GM23248 (cell line): Measurements from ENCODE around the gene PRKD1. TPM values are rescaled to one million over a fixed set of nuclear protein-coding genes. Genes with fewer than 3 reads are reported as not detected.
A peak's percentile ranks its signal among the peaks of the same experiment; 100 is the strongest.

Source experiments
- DNase-seq: peaks from one replicate; pipeline ENCODE4 v3.0.0-alpha.2; 2015
- H2AFZ ChIP-seq: fragments of 200-600 bp; sonication (generic); 2 replicates; pipeline ENCODE4 v1.6.1; 2016; ENCODE audit warnings: antibody characterized with exemption
- H3F3A ChIP-seq: fragments of 200-600 bp; sonication (generic); 2 replicates; pipeline ENCODE4 v1.6.1; 2016; ENCODE audit warnings: mild to moderate bottlenecking, antibody characterized with exemption, mixed run types; ENCODE audit not compliant: insufficient read depth
- H3K27ac ChIP-seq: fragments of 200-600 bp; sonication (generic); 2 replicates; pipeline ENCODE4 v1.5.1; 2016; ENCODE audit warnings: mild to moderate bottlenecking
- H3K27me3 ChIP-seq: fragments of 200-600 bp; sonication (generic); replicated peaks from 2 replicates; pipeline ENCODE4 v1.6.1; 2016; ENCODE audit warnings: mild to moderate bottlenecking; ENCODE audit not compliant: insufficient read depth
- H3K36me3 ChIP-seq: fragments of 200-600 bp; sonication (generic); 2 replicates; pipeline ENCODE4 v1.6.1; 2016; ENCODE audit warnings: low read depth, mild to moderate bottlenecking
- H3K4me1 ChIP-seq: fragments of 200-600 bp; sonication (generic); 2 replicates; pipeline ENCODE4 v1.6.1; 2016; ENCODE audit warnings: mild to moderate bottlenecking; ENCODE audit not compliant: insufficient read depth
- H3K4me2 ChIP-seq: fragments of 200-600 bp; sonication (generic); one replicate; pipeline ENCODE4 v1.6.1; 2016; ENCODE audit warnings: mild to moderate bottlenecking; ENCODE audit not compliant: unreplicated experiment
- H3K4me3 ChIP-seq: fragments of 200-600 bp; sonication (generic); 2 replicates; pipeline ENCODE4 v1.5.1; 2016; ENCODE audit warnings: mild to moderate bottlenecking
- H3K79me2 ChIP-seq: fragments of 200-600 bp; sonication (generic); 2 replicates; pipeline ENCODE4 v1.6.1; 2016; ENCODE audit warnings: mild to moderate bottlenecking; ENCODE audit not compliant: insufficient read depth
- H3K9ac ChIP-seq: fragments of 200-600 bp; sonication (generic); 2 replicates; pipeline ENCODE4 v1.6.1; 2016; ENCODE audit warnings: mild to moderate bottlenecking
- H3K9me2 ChIP-seq: fragments of 200-600 bp; sonication (generic); 2 replicates; pipeline ENCODE4 v1.6.1; 2016; ENCODE audit warnings: mixed run types, mild to moderate bottlenecking, moderate library complexity; ENCODE audit not compliant: insufficient read depth
- H3K9me3 ChIP-seq: fragments of 200-600 bp; sonication (generic); one replicate; pipeline ENCODE4 v1.6.1; 2017; ENCODE audit warnings: low read depth
- H4K20me1 ChIP-seq: fragments of 200-600 bp; sonication (generic); 2 replicates; pipeline ENCODE4 v1.6.0; 2016; ENCODE audit not compliant: insufficient read depth
- EZH2 ChIP-seq: fragments of 200-600 bp; sonication (generic); IDR thresholded peaks from 2 replicates; pipeline ENCODE4 v1.6.1; 2018; ENCODE audit warnings: antibody characterized with exemption, mild to moderate bottlenecking; ENCODE audit not compliant: insufficient read depth, poor library complexity, severe bottlenecking
- EZH2phosphoT487 ChIP-seq: fragments of 200-600 bp; sonication (generic); IDR thresholded peaks from 2 replicates; pipeline ENCODE4 v1.6.1; 2018; ENCODE audit warnings: antibody characterized with exemption, moderate library complexity, mild to moderate bottlenecking, low read depth; ENCODE audit not compliant: insufficient read depth
- WGBS, 2 experiments: methylation state at CpG; one replicate each; pipeline ENCODE4 v1.1.6; 2015 to 2017; ENCODE audit warnings: low lambda C conversion rate in 2 of 2, low coverage in 1 of 2; ENCODE audit errors: missing lambda C conversion rate in 2 of 2; 5-methylcytosine and 5-hydroxymethylcytosine counted together
- in situ Hi-C: fragments of 300-500 bp; cut with MboI; formaldehyde crosslinking; loops from 2 replicates; pipeline ENCODE4 v1.15.0; 2020
- polyA plus RNA-seq: library from polyadenylated mRNA; unstranded; fragments of >200 nt; fragmentation: Nextera tagmentation; extraction: Ambion mirVana; gene quantifications from 2 replicates; pipeline ENCODE4 v1.2.1, GENCODE V29; 2016
- total RNA-seq: library from RNA; depleted of rRNA; stranded (reverse); fragments of >200 nt; shearing (Covaris generic); gene quantifications from 2 replicates; pipeline ENCODE4 v1.2.3, GENCODE V29; 2014

Gene PRKD1
- total and polyA plus RNA-seq, 2 experiments from 2014 or later = 24.2 to 30.7 TPM

DNA sequence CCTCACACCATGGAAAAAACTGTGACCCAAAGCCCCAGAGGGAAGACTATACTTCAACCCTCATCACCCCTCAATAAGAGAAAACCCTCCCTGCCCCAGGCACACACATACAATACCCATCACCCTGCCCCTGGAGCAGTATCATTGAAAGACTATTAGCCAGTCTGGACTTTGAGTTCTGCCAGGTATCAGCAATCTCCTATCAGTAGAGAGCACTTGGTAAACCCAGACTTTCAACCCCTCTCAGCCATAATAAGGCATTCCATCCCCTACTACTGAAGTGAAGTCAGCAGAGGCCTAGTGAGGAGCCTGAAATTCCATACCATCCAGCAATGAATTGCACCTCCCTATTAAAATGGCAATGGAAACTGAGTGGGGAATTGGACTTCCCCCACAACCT is 16.4 kb upstream of the PRKD1 start:
- H2AFZ ChIP-seq = no peak overlapping the region
- no peaks in the 10 kb centered on the region for H3K4me1 ChIP-seq
- TF ChIP-seq EZH2phosphoT487 (no peak), EZH2 (no peak)
- H4K20me1 ChIP-seq = no peaks in the 10 kb centered on the region
- H3K79me2 ChIP-seq = no peaks in the 10 kb centered on the region
- DNase-seq = no peak
- no peak overlapping the region for H3K9ac ChIP-seq
- in situ Hi-C loops = no loop called here
- H3K9me3 ChIP-seq = no peaks in the 10 kb centered on the region
- no peak overlapping the region for H3K4me3 ChIP-seq
- no peaks in the 10 kb centered on the region for H3K27me3 ChIP-seq
- no peak overlapping the region for H3K27ac ChIP-seq
- no peaks in the 10 kb centered on the region for H3K9me2 ChIP-seq
- H3F3A ChIP-seq = no peaks in the 10 kb centered on the region
- no peak overlapping the region for H3K4me2 ChIP-seq
- 0 out of 2 replicates have a peak, but pooled peaks cover 3% of the 10 kb centered on the region for H3K36me3 ChIP-seq

DNA sequence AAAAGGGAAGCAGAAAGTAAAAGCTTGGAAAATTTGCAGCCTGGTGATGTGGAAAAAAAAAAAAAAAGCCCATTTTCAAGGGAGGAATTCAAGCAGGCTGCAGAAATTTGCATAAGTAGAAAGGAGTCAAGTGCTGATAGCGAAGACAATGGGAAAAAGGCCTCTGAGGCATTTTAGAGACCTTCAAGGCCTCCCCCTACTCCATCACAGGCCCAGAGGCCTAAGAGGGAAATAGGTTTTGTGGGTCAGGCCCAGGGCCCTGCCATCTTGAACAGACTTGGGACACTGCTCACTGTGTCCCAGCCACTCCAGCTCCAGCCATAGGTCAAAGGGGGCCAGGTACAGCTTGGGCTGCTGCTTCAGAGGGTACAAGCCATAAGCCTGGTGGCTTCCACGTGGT is 13.8 kb upstream of the PRKD1 start:
- Histone ChIP-seq H3K27ac (no peak overlapping the region), H3K9ac (no peak overlapping the region), H3F3A (no peaks in the 10 kb centered on the region), H3K4me1 (peaks cover 9% of the 10 kb centered on the region), H4K20me1 (no peaks in the 10 kb centered on the region), H3K27me3 (no peaks in the 10 kb centered on the region), H3K9me2 (no peaks in the 10 kb centered on the region; the same call in 1 of the 2 replicates), H3K4me2 (no peak overlapping the region), H3K36me3 (0 out of 2 replicates have a peak, but pooled peaks cover 3% of the 10 kb centered on the region), H3K4me3 (no peak overlapping the region), H2AFZ (no peak overlapping the region), H3K9me3 (no peaks in the 10 kb centered on the region), H3K79me2 (no peaks in the 10 kb centered on the region)
- in situ Hi-C loops = no loop called here
- no peak for DNase-seq
- WGBS, 2 experiments = 60 to 70% methylated on average over 2 of the region's 2 CpGs
- TF ChIP-seq EZH2phosphoT487 (no peak), EZH2 (no peak)

DNA sequence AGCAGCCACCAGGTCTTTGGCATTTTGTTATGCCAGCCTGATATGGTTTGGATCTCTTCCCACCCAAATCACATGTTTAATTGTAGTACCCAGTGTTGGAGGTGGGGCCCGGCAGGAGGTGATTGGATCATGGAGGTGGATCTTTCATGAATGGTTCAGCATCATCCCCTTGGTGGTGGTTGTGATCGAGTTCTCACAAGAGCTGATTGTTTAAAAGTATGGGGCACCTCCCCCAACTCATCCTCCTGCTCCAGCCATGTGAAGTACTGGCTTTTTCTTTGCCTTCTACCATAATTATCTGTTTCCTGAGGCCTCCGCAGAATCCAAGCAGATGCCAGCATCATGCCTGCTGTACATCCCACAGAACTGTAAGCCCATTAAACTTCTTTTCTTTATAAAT is 12.8 kb upstream of the PRKD1 start:
- H3K9me2 ChIP-seq = no peaks in the 10 kb centered on the region; the same call in 1 of the 2 replicates
- H3F3A ChIP-seq = no peaks in the 10 kb centered on the region
- no peak for DNase-seq
- no peak overlapping the region for H3K9ac ChIP-seq
- H3K79me2 ChIP-seq = no peaks in the 10 kb centered on the region
- H4K20me1 ChIP-seq = no peaks in the 10 kb centered on the region
- H3K27ac ChIP-seq = no peak overlapping the region
- H3K4me2 ChIP-seq = no peak overlapping the region
- no peaks in the 10 kb centered on the region for H3K9me3 ChIP-seq
- no peak overlapping the region for H3K4me3 ChIP-seq
- 0 out of 2 replicates have a peak, but pooled peaks cover 3% of the 10 kb centered on the region for H3K36me3 ChIP-seq
- in situ Hi-C loops = no loop called here
- no peak for TF ChIP-seq EZH2
- no peak for TF ChIP-seq EZH2phosphoT487
- WGBS, 2 experiments = 96 to 100% methylated on average over 3 of the region's 3 CpGs
- peaks cover 9% of the 10 kb centered on the region for H3K4me1 ChIP-seq
- no peak overlapping the region for H2AFZ ChIP-seq
- H3K27me3 ChIP-seq = no peaks in the 10 kb centered on the region

DNA sequence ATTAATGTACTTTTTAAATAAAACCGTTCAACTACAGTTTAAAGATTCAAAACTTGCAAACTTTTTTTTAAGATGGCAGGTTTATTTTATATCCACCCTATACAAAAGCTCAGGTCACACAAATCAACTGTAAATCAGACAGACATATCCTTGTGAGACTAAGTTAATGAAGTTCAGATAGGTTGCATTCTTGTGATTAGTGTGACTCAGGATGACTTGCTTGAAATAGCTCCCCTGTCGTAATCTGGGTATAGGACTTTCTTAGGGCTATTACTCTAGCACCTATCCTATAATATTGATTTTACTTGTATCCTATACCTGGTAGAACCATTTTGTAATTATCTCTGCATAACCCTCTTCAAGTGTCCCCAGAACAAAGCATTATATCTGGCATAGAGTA is 9.5 kb upstream of the PRKD1 start:
- H3K9me2 ChIP-seq = no peaks in the 10 kb centered on the region; the same call in 1 of the 2 replicates
- no peaks in the 10 kb centered on the region for H3K27me3 ChIP-seq
- no peaks in the 10 kb centered on the region for H3K9me3 ChIP-seq
- no peaks in the 10 kb centered on the region for H3K79me2 ChIP-seq
- no peak overlapping the region for H3K9ac ChIP-seq
- in situ Hi-C loops = no loop called here
- DNase-seq = peak; percentile 68
- peaks cover 9% of the 10 kb centered on the region for H3K4me1 ChIP-seq
- H3F3A ChIP-seq = no peaks in the 10 kb centered on the region
- WGBS, 2 experiments = 60 to 64% methylated on average over 2 of the region's 2 CpGs
- H3K4me3 ChIP-seq = no peak overlapping the region
- TF ChIP-seq EZH2 (no peak), EZH2phosphoT487 (no peak)
- no peak overlapping the region for H3K4me2 ChIP-seq
- no peaks in the 10 kb centered on the region for H3K36me3 ChIP-seq
- H2AFZ ChIP-seq = no peak overlapping the region
- no peak overlapping the region for H3K27ac ChIP-seq
- H4K20me1 ChIP-seq = no peaks in the 10 kb centered on the region

DNA sequence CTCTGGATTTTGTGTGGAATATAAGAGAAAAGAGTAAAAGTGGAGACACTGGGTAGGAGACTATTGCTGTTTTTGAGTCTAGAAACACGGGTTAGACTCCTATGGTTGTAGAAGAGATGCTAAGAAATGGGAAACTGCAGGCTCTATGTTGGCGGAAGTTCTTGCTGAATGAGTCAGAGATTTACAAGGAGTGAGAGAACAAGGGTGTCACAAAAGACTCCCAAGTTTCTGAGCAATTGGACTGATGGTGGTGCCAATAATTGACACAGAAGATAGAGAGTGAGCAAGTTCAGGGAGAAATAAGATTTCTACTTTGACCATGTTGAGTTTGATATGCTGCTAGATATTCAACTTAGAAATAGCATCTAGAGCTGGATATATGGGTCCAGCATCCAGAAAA is 2.6 kb upstream of the PRKD1 start:
- H3K9ac ChIP-seq = 0 out of 2 replicates have a peak overlapping the region, but pooled peaks have one; percentile 15
- H4K20me1 ChIP-seq = no peaks in the 10 kb centered on the region
- no peak for TF ChIP-seq EZH2
- TF ChIP-seq EZH2phosphoT487 = no peak
- peak overlapping the region; percentile 35 for H3K27ac ChIP-seq
- H3F3A ChIP-seq = peaks cover 41% of the 10 kb centered on the region
- peak overlapping the region; percentile 33 for H2AFZ ChIP-seq
- no peaks in the 10 kb centered on the region for H3K9me3 ChIP-seq
- H3K4me1 ChIP-seq = peaks cover 25% of the 10 kb centered on the region
- peak overlapping the region; percentile 83 for H3K4me2 ChIP-seq
- in situ Hi-C loops = no loop called here
- H3K36me3 ChIP-seq = no peaks in the 10 kb centered on the region
- peak overlapping the region; percentile 48 for H3K4me3 ChIP-seq
- WGBS, 2 experiments = 2 to 3% methylated on average over 2 of the region's 2 CpGs
- peaks cover 15% of the 10 kb centered on the region for H3K79me2 ChIP-seq
- no peaks in the 10 kb centered on the region for H3K9me2 ChIP-seq
- peak; percentile 83 for DNase-seq
- H3K27me3 ChIP-seq = no peaks in the 10 kb centered on the region
